GM19239 (cell line): ENCODE measurements around the gene NABP2.
"Not testable (repeated sequence)": the region's sequence is repeated elsewhere in the genome, so short reads cannot be mapped to it uniquely, and the experiment has no call there.

Experiments used
- DNase-seq: peaks from one replicate; pipeline ENCODE4 v3.0.0; 2011; ENCODE audit warnings: low spot score; ENCODE audit not compliant: insufficient read length
- FAIRE-seq: peaks from 2 replicates; lab custom pipeline; 2011; peaks lifted over from hg19 to GRCh38; lab: Jason Lieb, UNC

The NABP2 gene

DNA sequence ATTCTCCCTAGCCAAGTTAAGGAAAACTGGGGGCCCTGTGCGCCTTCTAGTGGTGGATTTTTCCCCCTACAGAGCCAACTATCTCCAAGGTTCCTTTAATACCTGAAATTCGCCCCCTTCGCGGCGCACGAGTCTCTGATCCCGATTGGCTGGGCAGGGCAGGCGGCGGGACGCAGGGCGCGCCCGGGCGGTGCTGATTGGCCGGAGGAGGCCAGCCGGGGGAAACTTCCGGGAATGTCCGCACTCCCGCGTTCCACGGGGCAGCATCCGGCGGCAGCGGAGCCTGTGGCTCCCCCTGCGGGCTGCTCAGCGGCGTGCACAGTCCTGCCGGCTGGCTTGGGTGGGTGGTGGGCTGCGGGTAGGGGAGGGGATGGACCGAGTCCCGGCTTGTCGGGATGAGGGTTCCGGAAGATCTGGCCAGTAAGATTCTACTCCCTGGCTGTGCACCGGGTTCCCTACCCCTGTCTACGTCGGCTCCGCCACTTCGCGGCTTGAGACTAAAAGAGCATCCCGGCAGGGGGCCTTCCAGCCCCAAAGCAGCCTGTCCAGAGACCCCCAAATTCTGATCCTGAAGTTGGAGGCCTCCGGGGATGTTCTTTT, at the start of gene NABP2:
Gene NABP2, plus strand, starts transcription at position 241 of the 600 bp plus-strand sequence. CDS start 515 bp downstream, outside the sequence.
- peak; percentile 90 for FAIRE-seq
- peak; percentile 98 for DNase-seq

GRCh38 chr12:56178347-56178746, 45.8 kb upstream of the NABP2 start:
- DNase-seq (no peak), FAIRE-seq (no peak)

DNA sequence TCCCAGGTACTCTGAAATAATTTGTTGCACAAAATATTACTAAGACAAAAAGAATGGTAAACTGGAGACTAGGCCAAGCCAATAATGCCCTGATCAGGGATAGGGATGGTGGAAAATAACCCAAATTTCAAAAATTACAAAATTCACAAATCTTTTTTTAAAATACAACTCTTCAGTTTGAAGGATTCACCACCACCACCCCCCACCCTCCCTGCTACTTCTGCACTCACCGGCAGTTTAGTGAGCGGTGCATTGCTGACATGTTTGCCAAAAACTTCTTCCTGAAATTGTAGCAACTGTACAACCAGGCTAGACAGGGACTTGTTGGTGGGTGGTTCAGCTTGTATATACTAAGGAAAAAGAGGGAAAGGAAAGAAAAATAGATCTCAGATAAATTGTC, 37.2 kb upstream of the NABP2 start:
- DNase-seq (no peak), FAIRE-seq (no peak)

DNA sequence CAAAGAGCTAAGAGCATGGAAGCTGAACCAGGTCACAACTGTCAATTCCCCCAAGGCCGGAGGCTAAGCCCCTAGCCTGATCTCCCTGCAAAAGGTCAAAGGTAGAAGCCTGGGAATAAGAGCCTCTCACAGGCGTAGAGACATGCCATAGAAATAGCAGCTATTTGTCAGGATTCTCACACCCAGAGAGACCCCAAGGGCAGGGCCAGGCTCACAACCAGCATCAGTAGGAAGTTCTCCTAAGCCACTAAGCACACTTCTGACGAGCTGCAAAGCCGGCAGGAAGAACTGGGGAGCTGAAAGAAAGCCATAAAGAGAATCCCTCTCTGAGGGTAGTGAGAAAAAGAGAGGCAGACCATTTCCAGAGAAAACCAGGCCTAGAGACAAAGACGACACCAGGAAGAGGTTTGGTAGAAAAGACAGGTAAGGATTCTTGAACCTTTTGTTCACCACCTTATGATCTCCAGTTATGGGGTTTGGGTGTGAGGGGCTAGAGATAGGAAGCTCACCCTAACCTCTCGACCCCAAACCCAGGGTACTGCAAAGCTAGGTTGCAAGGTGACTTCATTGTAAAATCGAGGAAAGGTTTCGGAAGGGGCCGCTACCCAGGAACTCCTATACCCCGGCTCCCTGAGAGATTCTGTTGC, 35.9 kb upstream of the NABP2 start:
- DNase-seq (no peak), FAIRE-seq (peak; percentile 70)

- DNase-seq (no peak), FAIRE-seq (peak; percentile 68)
These were observed 35.4 kb upstream of the NABP2 start for GRCh38 chr12:56188778-56189098.

- peak; percentile 87 for DNase-seq
- no peak for FAIRE-seq
These were observed 34.8 kb upstream of the NABP2 start, which contains the start of gene SMARCC2 for GRCh38 chr12:56189099-56189917. TSS of gene SMARCC2 (minus strand) at chr12:56189483. CDS start at chr12:56189461, 22 bp downstream.

- DNase-seq (peak; percentile 62), FAIRE-seq (peak; percentile 55)
These were observed 34.0 kb upstream of the NABP2 start for GRCh38 chr12:56189918-56190694.

- DNase-seq (no peak), FAIRE-seq (peak; percentile 14)
These were observed 33.4 kb upstream of the NABP2 start for GRCh38 chr12:56190695-56191155.

DNA sequence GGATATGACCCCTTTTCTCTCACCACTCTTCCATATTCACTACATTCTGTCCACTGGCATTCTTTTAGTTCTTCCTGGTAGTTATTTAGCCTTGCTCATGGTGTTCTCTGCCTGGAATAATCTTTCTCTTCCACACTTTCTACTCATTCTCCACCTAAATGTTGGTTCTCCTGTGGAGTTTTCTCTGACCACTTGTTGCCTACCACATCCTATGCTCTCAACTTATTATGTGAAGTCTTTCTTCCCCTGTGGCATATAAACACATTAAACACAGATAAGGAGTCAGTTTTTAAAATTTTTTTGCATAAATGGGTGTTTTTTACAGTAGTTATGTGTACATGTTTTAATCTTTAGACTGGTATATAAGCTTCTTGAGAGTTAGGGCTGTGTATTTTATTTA, 31.6 kb upstream of the NABP2 start:
- no peak for DNase-seq
- FAIRE-seq: no peak

DNA sequence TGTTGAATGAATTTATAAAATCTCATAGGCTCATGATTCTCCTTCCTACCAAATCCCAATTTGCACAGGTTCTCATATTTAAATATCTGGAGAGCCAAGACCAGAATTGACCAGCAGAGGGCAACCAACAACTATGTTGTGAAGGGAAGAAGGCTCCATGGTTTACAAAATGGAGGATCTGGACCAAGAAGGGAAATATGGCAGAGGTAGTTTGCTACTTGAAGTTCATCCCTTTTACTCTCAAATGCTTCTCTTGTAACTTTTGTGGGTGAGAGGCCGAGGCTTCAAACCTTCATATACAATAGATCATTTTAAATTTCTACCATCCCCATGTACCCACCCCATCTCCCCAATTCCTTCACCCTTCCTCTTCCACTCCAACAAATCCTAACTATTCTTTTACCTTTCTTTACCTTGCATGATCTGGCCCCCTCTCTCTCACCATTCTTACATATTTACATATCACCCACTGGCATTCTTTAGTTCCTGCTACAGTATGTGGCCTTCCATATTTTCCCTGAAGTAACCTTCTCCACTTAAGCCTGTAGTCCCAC, 31.0 kb upstream of the NABP2 start:
- FAIRE-seq (peak; percentile 86), DNase-seq (peak; percentile 63)

DNA sequence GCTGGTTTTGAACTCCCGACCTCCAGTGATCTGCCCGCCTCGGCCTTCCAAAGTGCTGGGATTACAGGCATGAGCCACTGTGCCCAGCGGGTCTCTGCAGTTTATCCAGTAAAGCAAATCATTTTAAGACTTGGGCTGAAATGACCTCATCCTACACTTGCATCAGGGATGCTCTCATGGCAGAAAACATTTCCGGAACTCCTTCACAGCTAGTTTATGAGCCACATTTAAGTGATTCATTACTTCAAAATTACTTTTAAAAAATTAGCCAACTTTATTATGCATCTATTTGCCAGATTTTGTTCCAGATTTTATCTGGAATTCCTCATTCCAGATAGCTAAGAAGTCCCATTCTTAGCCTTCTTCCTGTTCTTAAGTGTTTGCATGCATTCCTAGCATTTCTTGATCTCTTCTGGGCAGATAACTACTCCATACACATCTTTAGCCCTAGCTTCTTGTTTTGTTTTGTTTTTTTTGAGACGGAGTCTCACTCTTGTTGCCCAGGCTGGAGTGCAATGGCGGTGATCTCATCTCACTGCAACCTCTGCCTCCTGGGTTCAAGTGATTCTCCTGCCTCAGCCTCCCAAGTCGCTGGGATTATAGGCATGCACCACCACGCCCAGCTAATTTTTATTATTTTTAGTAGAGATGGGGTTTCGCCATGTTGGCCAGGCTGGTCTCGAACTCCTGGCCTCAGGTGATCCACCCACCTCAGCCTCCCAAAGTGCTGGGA, 27.2 kb upstream of the NABP2 start:
- DNase-seq, FAIRE-seq: not testable (repeated sequence)

DNA sequence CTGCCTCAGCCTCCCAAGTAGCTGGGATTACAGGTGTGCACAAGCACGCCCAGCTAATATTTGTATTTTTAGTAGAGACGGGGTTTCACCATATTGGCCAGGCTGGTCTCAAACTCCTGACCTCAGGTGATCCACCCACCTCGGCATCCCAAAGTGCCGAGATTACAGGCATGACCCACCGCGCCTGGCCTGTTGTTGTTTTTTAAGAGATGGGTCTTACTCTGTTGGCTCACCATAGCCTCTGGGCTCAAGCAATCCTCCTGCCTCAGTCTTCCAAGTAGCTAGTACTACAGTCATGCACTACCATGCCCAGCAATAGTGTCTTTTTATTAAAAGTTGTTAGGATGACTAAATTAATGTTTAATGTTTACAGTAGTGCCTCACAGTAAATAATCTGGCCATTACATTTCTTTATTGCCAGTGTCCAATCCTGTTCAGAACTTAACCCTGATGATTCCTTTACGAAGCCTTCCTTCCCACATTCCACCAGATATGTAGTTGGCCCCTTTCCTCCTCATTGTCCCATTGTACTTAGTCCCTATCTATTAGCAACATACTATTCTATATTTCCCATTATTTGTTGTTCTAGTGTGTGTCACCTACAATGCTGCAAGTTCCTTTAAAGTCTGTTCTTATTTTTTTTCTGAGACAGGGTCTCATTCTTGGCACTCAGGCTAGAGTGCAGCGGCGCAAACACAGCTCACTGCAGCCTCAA, 26.1 kb upstream of the NABP2 start:
- no peak for FAIRE-seq
- no peak for DNase-seq

- no peak for FAIRE-seq
- DNase-seq: no peak
These were observed 25.3 kb upstream of the NABP2 start for GRCh38 chr12:56198836-56199235.

DNA sequence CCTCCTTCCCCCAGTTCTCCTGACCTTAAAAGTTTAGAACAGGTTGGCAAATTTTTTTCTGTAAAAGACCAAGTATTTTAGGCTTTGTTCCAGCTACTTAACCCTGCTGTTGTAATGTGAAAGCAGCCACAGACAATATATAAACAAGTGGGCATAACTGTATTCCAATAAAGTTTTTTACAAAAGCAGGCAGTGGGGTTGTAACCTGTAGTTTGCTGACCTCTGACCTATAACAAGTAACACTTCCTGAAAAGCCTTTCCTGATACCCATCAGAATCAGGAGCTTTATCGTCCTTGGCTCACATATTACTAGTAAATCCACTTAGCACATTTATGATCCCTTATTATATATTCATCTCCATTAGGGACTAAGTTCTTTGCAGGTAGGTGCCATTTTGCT, 21.8 kb upstream of the NABP2 start:
- no peak for DNase-seq
- FAIRE-seq: no peak

DNA sequence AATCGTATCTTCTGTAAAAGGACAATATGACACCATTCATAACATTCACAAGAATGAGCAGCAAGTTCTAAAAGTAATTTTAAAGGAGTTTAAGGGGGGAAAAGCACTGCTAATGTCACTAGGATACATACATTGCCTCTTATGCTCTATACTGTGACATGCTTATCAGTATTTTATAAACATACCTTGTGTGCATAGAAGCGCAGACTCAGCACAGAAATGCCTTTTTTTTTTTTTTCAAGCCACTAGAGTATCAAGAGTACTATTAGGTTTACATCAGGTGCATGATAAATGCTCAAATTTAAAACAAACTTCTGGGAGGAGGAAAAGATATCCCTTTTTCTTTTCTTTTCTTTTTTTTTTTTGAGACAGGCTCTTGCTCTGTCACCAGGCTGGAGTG, 21.3 kb upstream of the NABP2 start:
- FAIRE-seq: no peak
- DNase-seq: no peak

DNA sequence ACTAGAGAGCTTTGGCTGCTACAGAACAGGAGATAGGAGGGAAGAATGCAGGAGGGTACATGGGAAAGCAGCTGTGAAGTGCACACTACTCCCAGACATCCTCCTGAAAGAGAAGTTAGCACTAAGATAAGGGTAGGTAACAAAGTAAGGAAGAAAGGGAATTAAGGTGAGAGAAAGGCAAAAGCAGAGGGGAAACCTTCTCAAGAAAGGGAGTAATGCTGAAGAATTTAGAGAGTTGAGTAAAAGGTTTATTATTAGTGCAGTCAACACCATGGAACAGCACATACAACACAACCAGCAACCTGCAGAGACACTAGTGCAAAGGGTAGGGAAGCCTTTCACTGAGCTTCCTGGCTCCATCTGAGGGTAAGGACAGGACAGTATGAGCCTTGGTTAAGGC, 19.9 kb upstream of the NABP2 start:
- no peak for DNase-seq
- FAIRE-seq: no peak

DNA sequence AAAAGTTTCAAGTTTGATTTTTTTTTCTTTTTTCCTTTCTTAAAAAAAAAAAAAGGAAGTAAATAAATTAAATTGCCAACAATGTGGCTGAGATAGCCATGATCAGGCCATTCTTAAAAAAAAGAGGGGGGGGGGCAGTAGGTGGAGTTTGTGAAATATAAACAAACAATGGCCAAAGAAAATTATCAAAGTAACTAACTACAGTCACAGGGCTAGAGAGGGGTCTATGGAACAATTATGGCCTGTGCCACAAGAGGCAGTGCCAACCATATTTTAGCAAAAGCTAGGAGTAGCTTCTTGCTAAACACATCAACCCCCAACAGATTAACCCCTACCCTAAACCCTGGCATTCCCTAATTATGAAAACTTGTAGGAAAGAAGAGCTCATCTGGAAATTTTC, 18.7 kb upstream of the NABP2 start:
- DNase-seq (no peak), FAIRE-seq (no peak)

DNA sequence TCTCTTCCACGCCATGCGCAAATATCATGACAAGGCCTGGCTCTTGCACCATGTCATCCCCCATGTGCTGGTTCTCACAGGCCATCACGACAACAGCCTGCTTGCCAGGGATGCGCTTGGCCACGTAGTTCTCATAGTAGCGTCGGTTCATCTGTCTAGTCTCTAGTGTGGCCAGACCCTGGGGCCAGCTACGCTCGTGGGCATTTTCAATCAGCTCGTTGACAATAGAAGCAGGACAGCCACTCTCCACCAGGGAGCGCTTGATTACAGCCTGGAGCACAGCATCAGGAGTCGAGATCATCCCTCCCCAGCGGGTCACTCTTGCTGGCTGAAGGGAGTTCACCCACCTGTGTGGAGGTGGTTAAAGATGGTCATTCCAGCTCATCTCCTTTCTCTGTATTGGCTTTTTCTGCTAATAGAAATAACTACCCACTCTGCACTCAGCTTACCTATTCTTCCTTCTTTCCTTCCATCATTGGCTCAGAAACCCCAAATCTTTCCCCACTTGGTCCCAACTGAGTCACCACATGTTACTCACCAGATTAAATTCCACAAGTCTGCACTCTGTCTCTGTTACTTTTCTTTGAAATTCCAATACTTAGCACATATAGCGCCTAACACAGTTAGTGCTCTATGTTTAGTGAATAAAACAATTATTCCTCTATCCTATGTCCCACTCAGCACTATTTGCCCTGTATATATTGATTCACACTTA, 17.5 kb upstream of the NABP2 start:
- DNase-seq (no peak), FAIRE-seq (no peak)
